ENCODE results near the gene OCEL1.

Gene OCEL1

GRCh38 chr19:17214508-17215126 is 11.4 kb upstream of the OCEL1 start:
- no peak overlapping the region for H2AFZ ChIP-seq (ENCODE audit: low read length)
- H3K4me2 ChIP-seq (ENCODE audit: low read length): peak overlapping the region; percentile 93
- H3K4me1 ChIP-seq (ENCODE audit: insufficient read depth, low read length, severe bottlenecking): peaks cover 24% of the 10 kb centered on the region
- H3K79me2 ChIP-seq (ENCODE audit: insufficient read depth, low read length): no peaks in the 10 kb centered on the region
- H3K9me2 ChIP-seq (ENCODE audit: low read depth, low read length): no peaks in the 10 kb centered on the region
- peaks cover 49% of the 10 kb centered on the region for H3K36me3 ChIP-seq (ENCODE audit: insufficient read depth, low read length)
- TF ChIP-seq EZH2 (IDR thresholded peaks at IDR 0.05; ENCODE audit: borderline replicate concordance, low read length) (no peak), CTCF (IDR thresholded peaks at IDR 0.05; ENCODE audit: low read length) (no peak)
- H3F3A ChIP-seq (ENCODE audit: insufficient read depth, low read length): no peaks in the 10 kb centered on the region
- H3K27ac ChIP-seq (ENCODE audit: low read depth, low read length, poor library complexity, severe bottlenecking): peak overlapping the region; percentile 84
- no peaks in the 10 kb centered on the region for H3K27me3 ChIP-seq (ENCODE audit: insufficient read depth, low read length)
- H4K20me1 ChIP-seq (ENCODE audit: insufficient read depth, low read length): no peaks in the 10 kb centered on the region
- peak overlapping the region; percentile 80 for H3K9ac ChIP-seq (ENCODE audit: low read length)
- no peaks in the 10 kb centered on the region for H3K9me3 ChIP-seq (ENCODE audit: low read length)
- H3K4me3 ChIP-seq (ENCODE audit: low read depth, low read length, poor library complexity, severe bottlenecking): peak overlapping the region; percentile 75

GRCh38 chr19:17215127-17215971 is 10.7 kb upstream of the OCEL1 start, which contains the start of gene USE1:
Gene USE1 (plus strand): TSS chr19:17215357. CDS start chr19:17215406, 49 bp downstream.
- peak within 1 kb of the TSS; percentile 75 for H3K4me3 ChIP-seq (ENCODE audit: low read depth, low read length, poor library complexity, severe bottlenecking)
- H3K4me2 ChIP-seq (ENCODE audit: low read length): peak within 1 kb of the TSS; percentile 93
- no peaks in the 10 kb centered on the region for H3K9me2 ChIP-seq (ENCODE audit: low read depth, low read length)
- peak within 1 kb of the TSS; percentile 84 for H3K27ac ChIP-seq (ENCODE audit: low read depth, low read length, poor library complexity, severe bottlenecking)
- H3K9ac ChIP-seq (ENCODE audit: low read length): peak within 1 kb of the TSS; percentile 80
- H3K36me3 ChIP-seq (ENCODE audit: insufficient read depth, low read length): peaks cover 45% of the 10 kb centered on the region
- no peak within 1 kb of the TSS for H2AFZ ChIP-seq (ENCODE audit: low read length)
- H3K27me3 ChIP-seq (ENCODE audit: insufficient read depth, low read length): no peaks in the 10 kb centered on the region
- H3F3A ChIP-seq (ENCODE audit: insufficient read depth, low read length): no peaks in the 10 kb centered on the region
- peaks cover 22% of the 10 kb centered on the region for H3K4me1 ChIP-seq (ENCODE audit: insufficient read depth, low read length, severe bottlenecking)
- H3K79me2 ChIP-seq (ENCODE audit: insufficient read depth, low read length): no peaks in the 10 kb centered on the region
- no peaks in the 10 kb centered on the region for H3K9me3 ChIP-seq (ENCODE audit: low read length)
- no peaks in the 10 kb centered on the region for H4K20me1 ChIP-seq (ENCODE audit: insufficient read depth, low read length)
- no peak for TF ChIP-seq EZH2 (IDR thresholded peaks at IDR 0.05; ENCODE audit: borderline replicate concordance, low read length)

GRCh38 chr19:17216058-17216670 is 9.9 kb upstream of the OCEL1 start:
- TF ChIP-seq EZH2 (IDR thresholded peaks at IDR 0.05; ENCODE audit: borderline replicate concordance, low read length) (no peak), CTCF (IDR thresholded peaks at IDR 0.05; ENCODE audit: low read length) (no peak)
- Histone ChIP-seq H3K4me1 (ENCODE audit: insufficient read depth, low read length, severe bottlenecking) (peaks cover 14% of the 10 kb centered on the region), H3K36me3 (ENCODE audit: insufficient read depth, low read length) (peaks cover 37% of the 10 kb centered on the region), H3K4me2 (ENCODE audit: low read length) (peak overlapping the region; percentile 93), H3K27ac (ENCODE audit: low read depth, low read length, poor library complexity, severe bottlenecking) (peak overlapping the region; percentile 84), H3K9me3 (ENCODE audit: low read length) (no peaks in the 10 kb centered on the region), H2AFZ (ENCODE audit: low read length) (no peak overlapping the region), H3K27me3 (ENCODE audit: insufficient read depth, low read length) (no peaks in the 10 kb centered on the region), H3F3A (ENCODE audit: insufficient read depth, low read length) (no peaks in the 10 kb centered on the region), H4K20me1 (ENCODE audit: insufficient read depth, low read length) (no peaks in the 10 kb centered on the region), H3K4me3 (ENCODE audit: low read depth, low read length, poor library complexity, severe bottlenecking) (peak overlapping the region; percentile 75), H3K9ac (ENCODE audit: low read length) (no peak overlapping the region; the same call in 1 of the 2 replicates), H3K79me2 (ENCODE audit: insufficient read depth, low read length) (no peaks in the 10 kb centered on the region), H3K9me2 (ENCODE audit: low read depth, low read length) (no peaks in the 10 kb centered on the region)

Measured in OCI-LY1 (cell line).